Fibroblast of pulmonary artery (primary cell): Measurements from ENCODE around the gene CCDC117.
"Not testable (repeated sequence)": the region's sequence is repeated elsewhere in the genome, so short reads cannot be mapped to it uniquely, and the experiment has no call there.

Experiments
- DNase-seq: peaks from one replicate; pipeline ENCODE4 v3.0.0-alpha.2; 2010; ENCODE audit warnings: low read depth
- H3K4me3 ChIP-seq: replicated peaks from 2 replicates; pipeline ENCODE4 v1.5.1; 2011; ENCODE audit warnings: low read depth, mild to moderate bottlenecking, control low read depth, low read length, moderate library complexity
- CTCF ChIP-seq: IDR thresholded peaks from 2 replicates; pipeline ENCODE4 v1.5.1; 2011; ENCODE audit warnings: mild to moderate bottlenecking, control low read depth, low read length, inconsistent platforms; ENCODE audit errors: missing control alignments

CCDC117 gene

DNA sequence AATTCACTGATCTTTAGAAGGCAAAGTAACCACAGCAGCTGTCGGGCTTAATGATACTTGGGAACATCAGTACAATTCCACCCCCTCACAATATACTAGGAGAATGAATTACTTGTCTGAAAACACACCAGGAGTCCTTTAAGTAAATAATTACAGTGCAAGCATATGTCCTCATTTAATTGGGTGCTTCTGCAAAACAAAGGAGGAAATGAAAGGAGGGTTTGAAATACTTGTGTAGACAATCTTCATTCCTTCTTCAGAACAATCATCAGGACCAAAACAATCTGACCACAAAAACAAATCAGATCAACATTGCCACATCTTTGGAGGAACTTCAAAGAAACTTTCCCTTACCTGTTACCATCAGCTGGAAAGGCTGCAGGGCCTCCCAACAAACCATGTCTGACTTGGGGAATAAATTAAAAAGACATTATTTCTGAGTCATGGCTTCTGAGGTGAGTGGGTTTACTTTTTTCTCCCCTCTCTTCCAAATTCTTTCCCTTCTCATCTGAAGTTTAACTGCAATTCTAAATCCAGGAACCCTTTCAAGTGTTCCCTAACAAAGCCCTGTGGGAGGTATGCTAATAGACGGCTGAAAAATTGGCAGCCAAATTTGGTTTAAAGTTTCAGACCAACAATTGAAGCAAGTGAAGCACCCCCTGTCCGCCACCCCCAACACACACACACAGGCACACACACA lies 12.5 kb upstream of the CCDC117 start:
- H3K4me3 ChIP-seq: no peak overlapping the region
- no peak for DNase-seq
- TF ChIP-seq CTCF: no peak

GRCh38 chr22:28761449-28761755 lies 11.1 kb upstream of the CCDC117 start:
- H3K4me3 ChIP-seq: no peak overlapping the region
- no peak for TF ChIP-seq CTCF

GRCh38 chr22:28762000-28762399 lies 10.5 kb upstream of the CCDC117 start:
- H3K4me3 ChIP-seq, DNase-seq: not testable (repeated sequence)

More at GRCh38 chr22:28761449-28761755, 11.1 kb upstream of the CCDC117 start:
- no peak for DNase-seq

DNA sequence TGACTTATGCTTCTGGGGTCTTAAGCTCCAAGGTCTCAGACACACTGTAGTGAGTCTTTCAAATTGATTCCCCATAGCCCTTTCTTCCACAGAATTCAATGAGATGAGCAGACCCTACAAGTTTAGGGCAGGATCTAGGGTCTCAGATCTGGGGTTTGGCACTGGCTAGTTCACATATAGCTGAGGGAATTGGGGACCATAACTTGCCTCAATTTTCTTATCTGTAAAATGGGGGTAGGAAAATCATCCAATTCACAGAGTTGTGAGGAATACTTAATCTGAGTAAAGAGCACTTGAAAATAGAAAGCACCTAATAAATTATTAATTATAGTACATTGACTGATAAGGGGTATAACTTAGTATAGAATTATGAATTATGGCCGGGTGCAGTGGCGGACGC lies 5.9 kb upstream of the CCDC117 start:
- DNase-seq: no peak
- no peak overlapping the region for H3K4me3 ChIP-seq
- no peak for TF ChIP-seq CTCF

DNA sequence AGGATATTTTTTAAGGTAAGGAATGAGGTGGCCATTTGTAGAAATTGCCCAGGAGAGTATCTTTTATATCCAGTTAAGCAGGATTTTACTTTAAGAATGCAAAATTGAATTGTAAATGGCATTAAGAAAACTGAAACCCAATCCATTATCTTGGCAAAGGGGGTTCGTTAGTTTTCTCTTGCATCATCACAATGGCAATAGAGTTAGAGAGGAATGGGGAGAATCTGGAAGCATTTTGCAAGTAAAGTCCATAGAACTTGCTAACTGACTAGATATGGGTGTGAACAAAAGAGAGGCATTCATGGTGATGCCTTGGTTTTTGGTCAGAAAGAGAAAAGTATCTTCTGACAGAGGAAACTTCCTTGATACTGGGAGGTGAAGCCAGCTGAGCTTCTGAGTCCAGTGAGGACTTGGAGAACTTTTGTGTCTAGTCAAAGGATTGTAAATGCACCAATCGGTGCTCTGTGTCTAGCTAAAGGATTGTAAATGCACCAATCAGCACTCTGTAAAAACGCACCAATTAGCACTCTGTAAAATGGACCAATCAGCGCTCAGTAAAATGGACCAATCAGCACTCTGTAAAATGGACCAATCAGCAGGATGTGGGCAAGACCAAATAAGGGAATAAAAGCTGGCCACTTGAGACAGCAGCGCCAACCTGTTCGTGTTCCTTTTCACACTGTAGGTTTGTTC lies 3.6 kb upstream of the CCDC117 start:
- no peak for DNase-seq
- H3K4me3 ChIP-seq: no peak overlapping the region
- TF ChIP-seq CTCF: no peak

- DNase-seq: no peak
- no peak for TF ChIP-seq CTCF
- H3K4me3 ChIP-seq: no peak overlapping the region
Observed at GRCh38 chr22:28769394-28770085, 3.0 kb upstream of the CCDC117 start.

- DNase-seq: no peak
- H3K4me3 ChIP-seq: no peak overlapping the region
- TF ChIP-seq CTCF: no peak
Observed at GRCh38 chr22:28771195-28771791, 1.2 kb upstream of the CCDC117 start.
